ENCODE data around the gene PRR30. TPM values are rescaled to one million over a fixed set of nuclear protein-coding genes. Genes with fewer than 3 reads are reported as not detected.

PRR30 gene
- total and polyA plus RNA-seq, 2 donors, result not detected

DNA sequence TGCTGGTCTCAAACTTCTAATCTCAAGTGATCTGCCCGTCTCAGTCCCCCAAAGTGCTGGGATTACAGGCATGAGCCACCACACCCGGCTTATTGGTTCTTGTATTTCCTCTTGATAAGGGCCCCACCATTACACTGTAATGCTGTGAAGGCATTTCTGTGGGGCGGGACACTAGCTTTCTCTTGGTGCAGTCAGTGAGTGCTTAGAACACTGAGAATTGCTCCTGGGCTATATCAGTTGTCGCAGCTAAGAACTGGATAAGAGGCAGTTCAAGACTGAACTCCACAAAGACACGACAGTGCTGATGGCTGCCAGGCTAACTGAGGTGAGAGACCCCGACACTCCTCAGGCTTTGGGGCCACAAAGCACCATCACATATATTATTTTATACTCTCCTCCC is 50.6 kb downstream of the PRR30 start:
- no peak for DNase-seq (ENCODE audit: low read depth in 6 of 9, low spot score in 9 of 9)
- Histone ChIP-seq H3K36me3 (ENCODE audit: control insufficient read depth in 2 of 2, insufficient read depth in 2 of 2, low read length in 1 of 2) (no peaks in the 10 kb centered on the region), H3K27ac (ENCODE audit: low read depth in 1 of 2, low read length in 1 of 2) (no peak overlapping the region), H3K9me3 (ENCODE audit: control insufficient read depth in 2 of 2, insufficient read depth in 1 of 2, low read length in 1 of 2) (no peaks in the 10 kb centered on the region), H3K4me1 (ENCODE audit: control insufficient read depth in 2 of 2, insufficient read depth in 2 of 2, low read length in 2 of 2) (peaks cover 19 to 23% of the 10 kb centered on the region in 2 donors), H3K27me3 (ENCODE audit: control insufficient read depth in 2 of 2, insufficient read depth in 1 of 2, low read length in 1 of 2) (peaks cover 2 to 41% of the 10 kb centered on the region in 2 donors), H3K4me3 (ENCODE audit: low read length in 2 of 2) (no peak overlapping the region)
- 97% methylated on average over 6 of the region's 6 CpGs for WGBS

- Histone ChIP-seq H3K9me3 (ENCODE audit: control insufficient read depth in 2 of 2, insufficient read depth in 1 of 2, low read length in 1 of 2) (no peaks in the 10 kb centered on the region), H3K36me3 (ENCODE audit: control insufficient read depth in 2 of 2, insufficient read depth in 2 of 2, low read length in 1 of 2) (no peaks in the 10 kb centered on the region), H3K27me3 (ENCODE audit: control insufficient read depth in 2 of 2, insufficient read depth in 1 of 2, low read length in 1 of 2) (peaks cover 2 to 41% of the 10 kb centered on the region in 2 donors), H3K27ac (ENCODE audit: low read depth in 1 of 2, low read length in 1 of 2) (no peak overlapping the region), H3K4me1 (ENCODE audit: control insufficient read depth in 2 of 2, insufficient read depth in 2 of 2, low read length in 2 of 2) (peaks cover 19 to 23% of the 10 kb centered on the region in 2 donors), H3K4me3 (ENCODE audit: low read length in 2 of 2) (no peak overlapping the region)
- DNase-seq (ENCODE audit: low read depth in 6 of 9, low spot score in 9 of 9), result no peak
- WGBS, result 98% methylated on average over 5 of the region's 5 CpGs
Observed at GRCh38 chr2:27087823-27088410, 51.3 kb downstream of the PRR30 start.

Other genes starting within 250 kb of the PRR30 start
- 0.99 TPM for gene MAPRE3, start 168.8 kb downstream of the PRR30 start, total RNA-seq
- gene MAPRE3, start 168.8 kb downstream of the PRR30 start, polyA plus RNA-seq, result 17.0 TPM
- gene TMEM214, start 106.4 kb downstream of the PRR30 start, total RNA-seq, result 8.8 TPM
- 30.3 TPM for gene TMEM214, start 106.4 kb downstream of the PRR30 start, polyA plus RNA-seq
- gene AGBL5, start 87.7 kb downstream of the PRR30 start, total RNA-seq, result 18.5 TPM
- 11.0 TPM for gene AGBL5, start 87.7 kb downstream of the PRR30 start, polyA plus RNA-seq
- 388 TPM for gene OST4, start 67.8 kb downstream of the PRR30 start, total RNA-seq
- gene OST4, start 67.8 kb downstream of the PRR30 start, polyA plus RNA-seq, result 516 TPM
- gene EMILIN1, start 60.8 kb downstream of the PRR30 start, total RNA-seq, result 9.2 TPM
- 8.9 TPM for gene EMILIN1, start 60.8 kb downstream of the PRR30 start, polyA plus RNA-seq
- gene KHK, start 52.6 kb downstream of the PRR30 start, total RNA-seq, result 1.5 TPM
- gene KHK, start 52.6 kb downstream of the PRR30 start, polyA plus RNA-seq, result 2.5 TPM
- 0.57 TPM for gene CGREF1, start 20.3 kb downstream of the PRR30 start, total RNA-seq
- 0.43 TPM for gene CGREF1, start 20.3 kb downstream of the PRR30 start, polyA plus RNA-seq
- 0.09 TPM for gene ABHD1, start 15.6 kb downstream of the PRR30 start, total RNA-seq
- 0.27 TPM for gene ABHD1, start 15.6 kb downstream of the PRR30 start, polyA plus RNA-seq
- 41.3 TPM for gene PREB, start 4.8 kb downstream of the PRR30 start, total RNA-seq
- 56.9 TPM for gene PREB, start 4.8 kb downstream of the PRR30 start, polyA plus RNA-seq
- gene TCF23, start 9.6 kb upstream of the PRR30 start, total RNA-seq, result 0.14 TPM
- 0.05 TPM for gene TCF23, start 9.6 kb upstream of the PRR30 start, polyA plus RNA-seq
- gene ATRAID, start 72.6 kb upstream of the PRR30 start, total RNA-seq, result 109 TPM
- 125 TPM for gene ATRAID, start 72.6 kb upstream of the PRR30 start, polyA plus RNA-seq
- gene SLC5A6, start 72.9 kb upstream of the PRR30 start, total RNA-seq, result 15.8 TPM
- 24.3 TPM for gene SLC5A6, start 72.9 kb upstream of the PRR30 start, polyA plus RNA-seq
- gene CAD, start 78.0 kb upstream of the PRR30 start, total RNA-seq, result 14.8 TPM
- gene CAD, start 78.0 kb upstream of the PRR30 start, polyA plus RNA-seq, result 18.6 TPM
- 0.05 TPM for gene SLC30A3, start 123.6 kb upstream of the PRR30 start, total RNA-seq
- gene SLC30A3, start 123.6 kb upstream of the PRR30 start, polyA plus RNA-seq, result 0.18 TPM
- gene DNAJC5G, start 136.0 kb upstream of the PRR30 start, total RNA-seq, result not detected
- gene DNAJC5G, start 136.0 kb upstream of the PRR30 start, polyA plus RNA-seq, result 0.02 TPM
- 0.14 TPM for gene TRIM54, start 143.0 kb upstream of the PRR30 start, total RNA-seq
- gene TRIM54, start 143.0 kb upstream of the PRR30 start, polyA plus RNA-seq, result 0.52 TPM
- gene UCN, start 169.0 kb upstream of the PRR30 start, total RNA-seq, result 1.0 TPM
- 8.1 TPM for gene UCN, start 169.0 kb upstream of the PRR30 start, polyA plus RNA-seq
- 51.1 TPM for gene MPV17, start 183.7 kb upstream of the PRR30 start, total RNA-seq
- gene MPV17, start 183.7 kb upstream of the PRR30 start, polyA plus RNA-seq, result 94.1 TPM
- 31.1 TPM for gene GTF3C2, start 217.4 kb upstream of the PRR30 start, total RNA-seq
- gene GTF3C2, start 217.4 kb upstream of the PRR30 start, polyA plus RNA-seq, result 39.9 TPM
- gene EIF2B4, start 230.9 kb upstream of the PRR30 start, total RNA-seq, result 30.5 TPM
- gene EIF2B4, start 230.9 kb upstream of the PRR30 start, polyA plus RNA-seq, result 56.0 TPM
- 83.6 TPM for gene SNX17, start 231.2 kb upstream of the PRR30 start, total RNA-seq
- 77.8 TPM for gene SNX17, start 231.2 kb upstream of the PRR30 start, polyA plus RNA-seq
- gene ZNF513, start 241.3 kb upstream of the PRR30 start, total RNA-seq, result 9.3 TPM
- gene ZNF513, start 241.3 kb upstream of the PRR30 start, polyA plus RNA-seq, result 30.7 TPM